ENCODE measurements around the gene ADGRF5.

The ADGRF5 gene

DNA sequence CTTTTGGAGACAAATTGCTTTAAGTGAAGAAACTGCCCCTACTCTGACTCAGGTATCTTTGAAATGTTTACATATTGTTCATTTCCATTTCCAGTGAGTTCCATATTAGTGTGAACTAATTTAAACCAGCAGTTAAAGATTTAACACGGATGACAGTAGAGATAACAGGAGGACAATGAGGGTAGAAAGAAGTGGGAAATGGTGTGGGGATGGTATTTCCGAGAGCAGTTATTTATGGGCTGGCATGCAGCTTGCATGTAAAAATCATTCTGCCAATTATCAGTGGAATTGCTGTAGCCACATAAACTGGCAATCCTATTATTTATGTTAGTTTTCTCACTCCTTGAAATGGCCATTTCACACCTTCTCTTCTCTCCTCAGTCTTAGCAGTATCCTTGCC lies 8.6 kb upstream of the ADGRF5 start:
- DNase-seq (ENCODE audit: low read depth in 2 of 2), result no peak

GRCh38 chr6:46927066-46927465 lies 5.3 kb upstream of the ADGRF5 start:
- DNase-seq (ENCODE audit: low read depth in 2 of 2), result no peak

- no peak for DNase-seq (ENCODE audit: low read depth in 2 of 2)
Measured at GRCh38 chr6:46926481-46926880, 4.7 kb upstream of the ADGRF5 start.

- no peak for DNase-seq (ENCODE audit: low read depth in 2 of 2)
Measured at GRCh38 chr6:46925563-46926253, 4.0 kb upstream of the ADGRF5 start.

GRCh38 chr6:46923476-46923875 lies 1.7 kb upstream of the ADGRF5 start:
- no peak for DNase-seq (ENCODE audit: low read depth in 2 of 2)

DNA sequence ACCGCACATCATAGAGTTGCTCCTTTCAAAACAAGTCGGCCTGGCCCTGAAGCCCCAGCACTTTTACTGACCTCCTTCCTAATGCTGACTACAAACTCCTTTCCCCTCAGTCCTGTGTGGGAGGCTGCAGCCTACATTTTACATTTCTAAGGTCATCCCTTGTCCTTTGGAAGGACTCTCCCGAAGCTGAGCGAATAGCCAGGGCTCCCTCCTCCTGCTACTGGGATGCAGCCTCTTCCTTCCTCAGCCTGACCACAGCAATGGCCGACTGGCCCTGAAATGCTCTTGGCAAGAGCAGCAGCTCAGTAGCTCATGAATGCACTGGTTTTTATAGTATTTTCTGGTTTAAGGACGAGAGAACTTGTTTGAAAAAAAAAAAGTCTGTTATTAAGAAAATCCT lies 679 bp downstream of the ADGRF5 start:
- no peak for DNase-seq (ENCODE audit: low read depth in 2 of 2)

GRCh38 chr6:46918806-46919205 lies 2.9 kb downstream of the ADGRF5 start:
- no peak for DNase-seq (ENCODE audit: low read depth in 2 of 2)

DNA sequence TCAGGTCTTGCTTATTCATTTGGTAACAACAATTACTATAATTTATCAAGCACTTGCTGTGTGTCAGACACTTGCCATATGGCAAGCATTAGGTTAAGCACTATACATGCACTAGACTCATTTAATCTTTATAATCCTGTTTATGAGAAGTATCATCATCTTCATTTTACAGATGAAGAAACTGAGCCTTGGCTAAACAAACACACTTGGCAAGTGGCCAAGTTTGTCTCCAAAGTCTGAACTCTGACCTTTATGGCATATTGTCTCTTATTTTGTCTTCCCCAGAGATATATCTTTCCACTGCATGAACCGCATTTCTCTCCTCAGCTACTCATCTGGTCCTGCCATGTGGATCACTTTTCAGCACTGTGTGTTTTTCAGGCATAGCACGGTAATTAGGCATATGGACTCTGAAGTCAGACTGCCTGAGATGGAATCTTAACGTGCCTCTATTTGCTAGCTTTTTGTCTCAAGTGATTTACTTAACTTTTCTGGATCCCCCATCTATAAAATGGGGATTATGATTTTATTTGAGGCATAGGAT lies 4.7 kb downstream of the ADGRF5 start:
- no peak for DNase-seq (ENCODE audit: low read depth in 2 of 2)

DNA sequence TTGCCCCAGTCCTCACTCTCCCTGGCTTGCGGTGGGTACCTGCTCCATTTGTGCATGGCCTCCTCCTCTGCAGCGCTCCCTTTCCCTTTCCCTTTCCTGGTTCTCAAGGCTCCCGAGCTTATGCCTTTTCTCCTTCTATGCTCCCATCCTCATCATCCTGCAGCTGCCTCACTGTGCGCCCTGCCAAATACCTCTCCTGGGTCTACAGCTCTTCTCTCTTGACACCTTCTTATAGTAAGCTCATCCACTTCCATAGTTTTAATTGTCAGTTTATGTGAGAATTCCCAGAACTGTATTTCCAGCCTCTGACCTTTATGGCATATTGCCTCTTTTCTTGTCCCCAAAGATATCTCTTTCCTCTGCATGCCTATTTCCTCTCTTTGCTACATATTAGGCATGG lies 5.9 kb downstream of the ADGRF5 start:
- no peak for DNase-seq (ENCODE audit: low read depth in 2 of 2)

GRCh38 chr6:46915380-46915779 lies 6.4 kb downstream of the ADGRF5 start:
- no peak for DNase-seq (ENCODE audit: low read depth in 2 of 2)

- no peak for DNase-seq (ENCODE audit: low read depth in 2 of 2)
Measured at GRCh38 chr6:46914279-46914810, 7.4 kb downstream of the ADGRF5 start.

GRCh38 chr6:46909371-46909770 lies 12.4 kb downstream of the ADGRF5 start:
- no peak for DNase-seq (ENCODE audit: low read depth in 2 of 2)

DNA sequence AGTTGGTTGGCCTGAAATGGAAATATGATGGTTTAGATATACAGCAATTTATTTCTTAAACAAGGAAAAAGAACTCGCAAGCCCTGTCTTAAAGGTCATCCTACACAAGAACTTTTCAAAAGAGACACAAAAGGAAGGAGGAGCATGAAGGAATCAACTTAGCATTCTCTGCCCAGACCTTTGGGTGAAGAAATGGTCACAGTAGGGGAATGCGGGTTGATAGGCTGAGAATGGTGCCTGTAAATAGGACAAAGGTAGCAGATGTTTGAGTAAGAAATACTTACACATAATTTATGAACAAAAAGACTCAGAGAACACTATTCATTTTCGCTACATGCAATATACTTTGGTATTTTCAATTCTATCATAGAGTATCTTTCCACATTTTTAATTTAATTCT lies 15.0 kb downstream of the ADGRF5 start:
- DNase-seq (ENCODE audit: low read depth in 2 of 2), result no peak

DNA sequence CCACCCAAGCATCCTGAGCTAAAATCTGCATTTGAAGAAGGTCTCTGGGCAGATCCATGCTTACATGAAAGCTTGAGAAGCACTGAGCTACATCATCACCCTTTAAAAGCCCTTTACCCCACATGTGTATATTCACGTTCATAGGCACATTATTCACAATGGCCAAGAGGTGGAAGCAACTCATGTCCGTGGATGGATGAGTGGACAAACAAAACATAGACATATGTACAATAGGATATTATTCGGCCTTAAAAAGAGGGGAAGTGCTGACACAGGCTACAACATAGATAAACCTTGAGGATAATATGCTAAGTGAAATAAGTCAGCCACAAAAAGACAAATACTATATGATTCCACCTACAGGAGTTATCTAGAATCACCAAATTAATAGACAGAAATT lies 17.6 kb downstream of the ADGRF5 start:
- DNase-seq (ENCODE audit: low read depth in 2 of 2), result no peak

GRCh38 chr6:46903175-46903574 lies 18.6 kb downstream of the ADGRF5 start:
- DNase-seq (ENCODE audit: low read depth in 2 of 2), result no peak

DNA sequence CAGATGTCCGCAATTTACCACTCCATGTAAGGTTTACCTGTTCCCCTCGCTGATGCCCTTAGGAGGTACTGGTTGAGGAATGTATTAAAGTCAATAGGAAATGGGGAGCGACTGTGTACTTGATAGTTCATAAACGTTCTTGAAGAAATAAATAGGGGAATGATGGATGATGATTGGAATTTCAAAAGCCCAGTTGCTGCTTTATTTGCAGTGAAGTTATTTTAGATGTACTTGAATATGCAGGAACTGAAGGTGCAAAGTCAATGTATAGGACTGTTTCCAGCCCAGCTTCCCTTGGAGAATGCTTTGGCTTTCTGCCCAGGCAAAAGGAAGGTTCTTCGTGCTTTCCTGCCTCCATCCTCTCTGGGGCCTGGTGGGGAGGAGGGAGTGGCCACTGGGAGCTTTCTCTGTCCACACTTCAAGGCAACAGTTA lies 19.8 kb downstream of the ADGRF5 start:
- no peak for DNase-seq (ENCODE audit: low read depth in 2 of 2)

DNA sequence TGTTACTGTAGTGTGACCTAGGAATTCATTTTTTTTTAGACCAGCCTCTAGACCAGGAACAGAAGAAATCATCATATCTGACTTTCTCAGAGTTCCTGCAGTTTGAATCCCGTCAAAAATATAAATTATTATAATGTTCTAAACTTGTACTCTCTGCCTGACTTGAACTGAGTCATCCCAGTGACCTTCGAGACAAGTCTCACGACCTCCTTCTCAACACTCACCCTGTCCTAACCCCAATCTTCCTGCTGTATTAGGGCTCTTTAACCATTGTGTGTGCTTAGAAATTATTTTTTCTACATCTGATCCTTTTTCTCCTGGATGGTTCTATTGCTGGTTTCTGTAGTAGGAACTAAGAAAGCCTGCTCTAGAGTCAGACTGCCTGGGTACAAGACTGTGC lies 21.5 kb downstream of the ADGRF5 start:
- no peak for DNase-seq (ENCODE audit: low read depth in 2 of 2)

DNA sequence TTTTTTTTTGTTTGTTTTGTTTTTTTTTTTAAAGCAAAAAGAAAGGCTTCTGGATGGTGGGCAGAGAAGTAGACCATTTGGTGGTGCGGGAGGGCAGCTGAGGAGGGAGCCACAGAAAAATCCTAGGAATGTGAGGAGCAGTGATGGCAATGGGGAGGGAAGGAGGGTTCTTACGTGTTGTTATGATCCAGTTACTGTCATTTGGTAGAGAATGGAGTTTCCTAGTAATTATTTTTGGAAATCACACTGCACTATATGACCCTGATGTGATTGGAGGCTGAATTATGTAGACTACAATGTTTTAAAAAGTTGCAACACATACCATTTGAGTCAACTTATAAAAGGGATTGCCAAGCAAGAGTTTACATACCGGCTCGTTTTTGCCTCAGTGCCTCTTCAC lies 22.1 kb downstream of the ADGRF5 start:
- DNase-seq (ENCODE audit: low read depth in 2 of 2), result no peak

- DNase-seq (ENCODE audit: low read depth in 2 of 2), result no peak
Measured at GRCh38 chr6:46898006-46898405, 23.7 kb downstream of the ADGRF5 start.

DNA sequence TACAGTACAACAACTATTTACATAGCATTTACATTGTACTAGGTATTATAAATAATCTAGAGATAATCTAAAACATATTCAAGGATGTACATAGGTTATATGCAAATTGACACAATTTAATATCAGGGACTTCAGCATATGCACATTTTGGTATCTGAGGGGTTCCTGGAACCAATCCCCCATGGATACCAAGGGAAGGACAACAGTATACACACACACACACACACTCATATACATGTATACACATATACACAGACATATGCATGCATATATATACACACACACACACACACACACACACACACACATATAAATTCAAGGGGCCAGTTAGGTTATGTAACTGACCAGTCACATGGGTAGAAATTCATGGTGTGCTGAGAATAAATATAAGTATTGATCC lies 24.9 kb downstream of the ADGRF5 start:
- no peak for DNase-seq (ENCODE audit: low read depth in 2 of 2)

- no peak for DNase-seq (ENCODE audit: low read depth in 2 of 2)
Measured at GRCh38 chr6:46895930-46896329, 25.8 kb downstream of the ADGRF5 start.

DNA sequence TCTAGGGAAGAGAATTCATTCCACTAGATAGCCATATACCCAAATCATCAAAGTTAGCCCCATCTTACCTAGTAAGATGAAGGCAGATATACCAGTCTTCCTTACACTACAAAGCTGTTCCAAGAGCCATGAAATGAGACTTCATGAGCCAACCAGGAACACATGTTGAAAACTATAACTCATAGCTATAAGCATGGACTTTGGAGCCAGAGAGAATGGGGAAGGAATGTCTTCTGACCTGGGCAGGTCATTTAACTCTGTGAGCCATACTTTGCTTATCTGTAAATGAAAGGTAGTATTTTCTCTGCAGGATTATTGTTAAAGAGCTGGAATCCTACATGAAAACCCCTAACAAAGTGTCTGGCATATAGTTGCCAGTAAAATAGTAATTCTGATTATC lies 27.3 kb downstream of the ADGRF5 start:
- DNase-seq (ENCODE audit: low read depth in 2 of 2), result no peak

DNA sequence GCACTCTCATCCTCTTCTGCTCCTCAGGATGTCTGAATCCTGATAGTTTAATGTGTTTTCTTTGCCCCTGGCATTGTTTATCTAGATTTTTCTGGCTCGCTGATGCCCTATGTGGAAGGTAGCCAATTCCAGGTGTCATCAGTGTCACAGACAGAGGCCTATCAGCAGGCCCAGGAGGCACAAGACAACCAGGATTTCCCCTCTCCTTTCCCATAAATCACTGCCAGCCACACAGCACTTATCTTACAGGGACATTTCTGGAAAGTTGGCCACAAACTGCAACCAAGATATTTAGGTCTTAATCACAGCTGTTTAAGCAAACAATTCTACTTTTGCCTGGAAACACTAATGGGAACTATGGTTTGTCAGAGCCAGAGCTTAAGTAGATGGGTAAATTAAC lies 28.1 kb downstream of the ADGRF5 start:
- DNase-seq (ENCODE audit: low read depth in 2 of 2), result no peak

Measured in stimulated activated CD8-positive, alpha-beta memory T cell treated with anti-CD3 and anti-CD28 coated beads, Interleukin-15, amount 100 ng/mL, for 4 hours (primary cell).